ENCODE measurements around the gene GSG1L.
A peak's percentile ranks its signal among the peaks of the same experiment; 100 is the strongest.

The GSG1L gene

GRCh38 chr16:28063591-28064061, at the start of gene GSG1L:
Gene GSG1L, minus strand, starts transcription at chr16:28063714. Its CDS starts 290 bp downstream, at chr16:28063424.
- H3K9ac ChIP-seq (ENCODE audit: low read depth, low read length), result peak within 1 kb of the TSS; percentile 51; the same call in 1 of the 2 replicates
- no peaks in the 10 kb centered on the region for H3K9me3 ChIP-seq (ENCODE audit: control insufficient read depth, insufficient read depth, low read length)
- peaks cover 3% of the 10 kb centered on the region; the same call in 1 of the 2 replicates for H3K4me1 ChIP-seq (ENCODE audit: insufficient read depth, low read length)
- H3K36me3 ChIP-seq (ENCODE audit: insufficient read depth, low read length), result no peaks in the 10 kb centered on the region

DNA sequence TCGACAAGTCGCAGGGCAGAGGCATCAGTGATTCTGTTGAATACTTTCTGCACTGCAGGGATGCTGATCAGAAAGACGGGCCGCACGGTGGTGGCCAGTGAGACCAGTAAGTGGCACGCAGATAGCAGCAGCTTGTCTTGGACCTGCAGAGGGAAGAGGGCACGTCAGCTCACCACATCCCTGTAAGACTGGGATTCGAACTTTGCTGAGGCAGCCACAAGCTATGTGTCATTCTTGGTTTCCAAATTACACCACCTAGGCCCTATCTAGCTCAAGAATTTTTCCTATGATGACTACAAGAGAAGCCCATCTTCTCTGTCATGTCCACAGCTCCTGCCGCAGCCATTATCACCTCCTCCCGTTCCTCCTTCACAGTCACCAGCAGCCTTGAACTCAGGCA, 49.4 kb upstream of the GSG1L start:
- no peaks in the 10 kb centered on the region for H3K9me3 ChIP-seq (ENCODE audit: control insufficient read depth, insufficient read depth, low read length)

GRCh38 chr16:28110977-28111376, 47.5 kb upstream of the GSG1L start:
- H3K9ac ChIP-seq (ENCODE audit: low read depth, low read length), result no peak overlapping the region
- no peaks in the 10 kb centered on the region for H3K9me3 ChIP-seq (ENCODE audit: control insufficient read depth, insufficient read depth, low read length)
- peaks cover 35% of the 10 kb centered on the region for H3K36me3 ChIP-seq (ENCODE audit: insufficient read depth, low read length)
- H3K4me1 ChIP-seq (ENCODE audit: insufficient read depth, low read length), result no peaks in the 10 kb centered on the region

More for the DNA sequence above, 49.4 kb upstream of the GSG1L start:
- Histone ChIP-seq H3K36me3 (ENCODE audit: insufficient read depth, low read length) (peaks cover 34% of the 10 kb centered on the region), H3K4me1 (ENCODE audit: insufficient read depth, low read length) (no peaks in the 10 kb centered on the region), H3K9ac (ENCODE audit: low read depth, low read length) (no peak overlapping the region)

- H3K36me3 ChIP-seq (ENCODE audit: insufficient read depth, low read length), result peaks cover 32% of the 10 kb centered on the region
- no peak overlapping the region for H3K9ac ChIP-seq (ENCODE audit: low read depth, low read length)
- H3K9me3 ChIP-seq (ENCODE audit: control insufficient read depth, insufficient read depth, low read length), result no peaks in the 10 kb centered on the region
- no peaks in the 10 kb centered on the region for H3K4me1 ChIP-seq (ENCODE audit: insufficient read depth, low read length)
Measured at GRCh38 chr16:28110479-28110878, 47.0 kb upstream of the GSG1L start.

DNA sequence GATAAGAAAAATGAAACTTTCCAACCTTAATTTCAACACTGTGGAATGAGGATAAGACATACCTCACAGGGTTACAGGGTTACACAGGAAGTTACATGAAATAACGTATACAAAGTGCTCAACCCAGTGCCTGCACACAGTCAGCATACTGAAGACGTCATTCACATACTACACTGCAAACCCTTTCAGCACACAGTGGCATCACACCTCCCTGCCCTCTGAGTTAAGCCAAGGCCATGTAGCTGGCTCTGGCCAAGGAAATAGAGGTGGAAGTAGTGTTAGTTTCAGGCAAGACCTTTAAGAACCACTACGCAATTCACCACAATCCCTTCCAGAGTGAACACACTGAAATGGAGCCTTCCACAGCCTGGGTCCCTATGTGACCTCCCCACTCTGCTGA, 46.6 kb upstream of the GSG1L start:
- Histone ChIP-seq H3K9me3 (ENCODE audit: control insufficient read depth, insufficient read depth, low read length) (no peaks in the 10 kb centered on the region), H3K9ac (ENCODE audit: low read depth, low read length) (no peak overlapping the region), H3K4me1 (ENCODE audit: insufficient read depth, low read length) (no peaks in the 10 kb centered on the region), H3K36me3 (ENCODE audit: insufficient read depth, low read length) (peaks cover 29% of the 10 kb centered on the region)

- peaks cover 37% of the 10 kb centered on the region for H3K36me3 ChIP-seq (ENCODE audit: insufficient read depth, low read length)
- H3K9me3 ChIP-seq (ENCODE audit: control insufficient read depth, insufficient read depth, low read length), result no peaks in the 10 kb centered on the region
- no peaks in the 10 kb centered on the region for H3K4me1 ChIP-seq (ENCODE audit: insufficient read depth, low read length)
- no peak overlapping the region for H3K9ac ChIP-seq (ENCODE audit: low read depth, low read length)
Measured at GRCh38 chr16:28108590-28109247, 45.2 kb upstream of the GSG1L start.

DNA sequence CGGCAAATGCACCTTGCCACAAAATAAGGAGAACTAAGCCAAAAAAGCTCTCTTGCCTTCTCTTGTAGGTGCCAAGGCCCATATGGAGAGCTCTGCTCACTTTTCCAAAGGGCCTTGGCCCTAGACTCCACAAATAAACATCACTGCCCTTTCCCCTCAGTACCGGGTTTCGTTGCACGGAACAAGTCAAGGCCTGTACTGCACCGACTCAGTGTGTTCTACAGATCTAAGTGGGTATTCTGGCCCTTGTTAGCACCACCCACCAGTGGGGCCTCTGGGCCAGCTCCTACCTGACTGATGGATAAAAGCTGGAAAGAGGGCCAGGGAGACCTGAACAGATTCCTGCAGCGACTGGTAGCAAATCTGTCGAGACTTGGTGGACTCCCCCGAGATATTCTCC, 43.7 kb upstream of the GSG1L start:
- Histone ChIP-seq H3K9me3 (ENCODE audit: control insufficient read depth, insufficient read depth, low read length) (no peaks in the 10 kb centered on the region), H3K4me1 (ENCODE audit: insufficient read depth, low read length) (no peaks in the 10 kb centered on the region), H3K9ac (ENCODE audit: low read depth, low read length) (no peak overlapping the region), H3K36me3 (ENCODE audit: insufficient read depth, low read length) (peaks cover 44% of the 10 kb centered on the region)

DNA sequence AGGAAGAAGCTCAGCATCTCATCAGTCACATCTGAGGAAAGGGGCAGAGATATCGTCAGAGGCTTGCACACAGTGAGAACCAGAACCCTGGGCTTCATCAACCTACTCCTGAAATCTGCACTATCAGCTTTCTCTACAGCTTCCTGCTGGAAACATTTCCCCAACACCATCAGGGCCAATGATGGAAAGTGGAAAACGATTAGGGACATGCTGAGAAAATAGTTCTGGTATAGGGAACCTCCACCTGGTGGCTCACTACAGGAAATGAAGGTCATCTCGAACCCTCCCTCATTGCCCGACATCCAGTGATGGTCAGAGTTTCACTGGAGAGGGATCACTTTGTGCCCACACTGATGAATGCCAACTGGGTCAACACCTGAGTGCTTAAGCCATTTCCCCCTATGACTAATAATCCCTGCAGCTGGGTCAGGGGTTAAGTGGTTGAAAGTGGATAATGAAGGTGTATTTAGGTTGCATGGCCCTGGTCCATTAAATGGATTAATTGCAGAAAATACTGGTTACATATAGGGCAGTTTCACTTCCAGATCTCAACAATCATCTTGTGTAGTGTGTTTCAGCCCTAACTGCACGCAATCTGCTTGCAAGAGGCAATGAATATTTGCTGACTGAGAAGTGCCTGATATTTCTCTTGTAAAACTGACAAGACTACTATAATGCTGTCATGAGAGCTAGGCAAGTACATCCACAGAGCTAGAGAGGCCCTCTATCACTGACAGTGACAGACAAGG, 43.1 kb upstream of the GSG1L start:
- Histone ChIP-seq H3K36me3 (ENCODE audit: insufficient read depth, low read length) (peaks cover 40% of the 10 kb centered on the region), H3K4me1 (ENCODE audit: insufficient read depth, low read length) (no peaks in the 10 kb centered on the region), H3K9me3 (ENCODE audit: control insufficient read depth, insufficient read depth, low read length) (no peaks in the 10 kb centered on the region), H3K9ac (ENCODE audit: low read depth, low read length) (no peak overlapping the region)

DNA sequence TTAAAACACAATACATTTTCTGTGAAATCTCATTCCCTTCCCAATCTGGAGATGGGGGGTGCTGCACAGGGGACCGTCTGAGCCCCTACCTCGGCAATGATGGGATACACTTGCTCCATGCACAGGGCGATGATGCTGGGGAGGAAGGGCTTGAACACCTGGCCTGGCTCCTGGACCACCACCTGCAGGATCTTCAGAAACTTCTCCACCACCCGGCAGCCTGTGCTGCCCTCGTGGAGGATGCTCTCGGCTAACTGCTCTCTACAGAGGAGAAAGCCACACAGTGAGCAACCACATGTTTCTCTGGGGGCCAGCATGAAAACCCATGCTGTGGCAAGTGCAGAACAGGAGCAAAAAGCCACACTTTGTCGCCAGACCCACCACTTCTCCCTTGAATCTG, 42.4 kb upstream of the GSG1L start:
- H3K4me1 ChIP-seq (ENCODE audit: insufficient read depth, low read length), result no peaks in the 10 kb centered on the region
- peaks cover 45% of the 10 kb centered on the region for H3K36me3 ChIP-seq (ENCODE audit: insufficient read depth, low read length)
- H3K9me3 ChIP-seq (ENCODE audit: control insufficient read depth, insufficient read depth, low read length), result no peaks in the 10 kb centered on the region
- no peak overlapping the region for H3K9ac ChIP-seq (ENCODE audit: low read depth, low read length)

DNA sequence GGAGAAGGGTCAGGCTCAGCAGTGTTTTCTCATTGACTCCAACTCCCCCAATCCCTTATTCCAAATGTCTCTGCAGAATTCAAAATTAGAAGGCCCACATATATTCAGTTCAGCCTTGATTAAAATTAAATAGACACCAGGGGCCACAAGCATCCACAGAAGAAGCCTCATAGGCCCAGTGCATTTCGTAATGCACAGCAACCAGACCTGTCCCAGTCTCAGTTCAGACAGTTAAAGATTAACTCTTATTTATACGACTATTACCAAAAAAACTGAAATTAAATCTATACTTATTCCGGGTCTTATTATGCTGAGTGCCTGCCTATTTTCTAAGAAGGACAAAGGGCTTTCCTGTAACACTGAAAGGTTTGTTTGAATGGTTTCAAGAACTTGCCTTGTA, 41.8 kb upstream of the GSG1L start:
- no peak overlapping the region for H3K9ac ChIP-seq (ENCODE audit: low read depth, low read length)
- peaks cover 47% of the 10 kb centered on the region for H3K36me3 ChIP-seq (ENCODE audit: insufficient read depth, low read length)
- no peaks in the 10 kb centered on the region for H3K4me1 ChIP-seq (ENCODE audit: insufficient read depth, low read length)
- no peaks in the 10 kb centered on the region for H3K9me3 ChIP-seq (ENCODE audit: control insufficient read depth, insufficient read depth, low read length)

DNA sequence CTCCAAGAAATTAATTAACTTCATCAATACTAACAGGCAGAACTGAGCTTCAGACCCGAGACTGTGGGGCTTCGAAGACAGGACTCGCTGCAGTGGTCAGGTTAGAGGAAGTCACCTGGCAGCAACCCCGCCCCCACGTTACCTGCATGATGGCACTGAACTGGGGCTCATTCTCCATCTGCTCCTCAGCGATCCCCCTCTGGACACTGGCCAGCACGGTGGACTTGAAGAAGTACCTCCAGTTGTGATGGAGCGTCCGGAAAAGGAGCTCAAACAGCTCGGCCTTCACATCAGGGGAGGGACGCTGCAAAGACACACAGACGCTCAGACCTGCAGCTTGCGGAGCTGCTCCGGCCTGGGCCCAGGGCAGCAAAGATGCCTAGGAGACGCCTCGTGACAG, 40.9 kb upstream of the GSG1L start:
- Histone ChIP-seq H3K9me3 (ENCODE audit: control insufficient read depth, insufficient read depth, low read length) (no peaks in the 10 kb centered on the region), H3K9ac (ENCODE audit: low read depth, low read length) (no peak overlapping the region), H3K36me3 (ENCODE audit: insufficient read depth, low read length) (peaks cover 47% of the 10 kb centered on the region), H3K4me1 (ENCODE audit: insufficient read depth, low read length) (no peaks in the 10 kb centered on the region)

DNA sequence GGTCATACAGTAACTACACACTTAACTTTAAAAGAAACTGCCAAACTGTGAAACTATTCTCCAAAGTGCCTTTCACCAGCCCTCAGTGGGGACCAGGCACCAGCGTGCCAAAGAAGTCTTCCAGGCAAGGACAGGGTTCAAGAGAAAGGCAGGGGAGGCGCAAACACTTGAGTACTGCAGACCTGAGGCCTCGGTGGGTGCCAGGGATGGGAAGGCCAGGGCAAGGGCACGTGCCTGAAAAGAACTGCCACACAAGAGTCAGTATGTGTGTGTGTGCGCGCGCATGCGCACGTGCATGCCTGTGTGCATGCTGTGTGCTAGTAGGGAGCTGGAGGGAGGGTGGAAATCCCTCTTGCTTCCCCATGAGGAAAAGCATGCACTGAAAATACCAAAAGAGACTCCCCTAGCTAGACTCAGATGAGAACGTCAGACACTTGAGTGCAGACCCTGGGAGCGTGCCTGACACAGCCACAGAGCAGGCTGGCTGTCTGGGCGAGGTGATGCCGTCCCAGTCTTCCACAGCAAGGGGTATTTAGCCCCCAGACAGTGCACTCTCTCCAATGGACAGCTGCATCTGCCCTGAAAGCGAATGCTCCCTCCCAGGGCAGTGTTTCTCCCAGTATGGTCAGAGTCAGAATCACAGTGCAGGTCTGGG, 40.1 kb upstream of the GSG1L start:
- H3K4me1 ChIP-seq (ENCODE audit: insufficient read depth, low read length), result no peaks in the 10 kb centered on the region
- peaks cover 47% of the 10 kb centered on the region for H3K36me3 ChIP-seq (ENCODE audit: insufficient read depth, low read length)
- H3K9me3 ChIP-seq (ENCODE audit: control insufficient read depth, insufficient read depth, low read length), result no peaks in the 10 kb centered on the region
- no peak overlapping the region for H3K9ac ChIP-seq (ENCODE audit: low read depth, low read length)

DNA sequence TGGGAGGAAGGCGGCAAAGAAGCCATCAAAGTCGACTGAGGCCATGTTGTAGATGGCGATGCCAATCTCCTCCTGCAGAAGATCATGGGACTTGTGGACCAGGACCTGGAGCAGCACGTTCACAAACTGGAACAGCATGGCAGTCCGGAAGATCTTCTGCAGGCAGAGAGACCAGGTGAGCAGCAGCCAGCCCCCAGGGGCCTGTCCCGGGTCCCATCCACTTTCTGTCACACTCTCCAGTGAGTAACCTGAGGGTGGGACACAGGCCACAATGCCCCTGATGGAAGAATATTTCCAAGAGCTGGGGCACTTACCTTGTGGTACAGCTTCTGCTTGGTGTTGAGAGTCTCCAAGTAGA, 38.0 kb upstream of the GSG1L start:
- H3K9me3 ChIP-seq (ENCODE audit: control insufficient read depth, insufficient read depth, low read length), result no peaks in the 10 kb centered on the region
- no peak overlapping the region for H3K9ac ChIP-seq (ENCODE audit: low read depth, low read length)
- H3K36me3 ChIP-seq (ENCODE audit: insufficient read depth, low read length), result peaks cover 40% of the 10 kb centered on the region
- no peaks in the 10 kb centered on the region for H3K4me1 ChIP-seq (ENCODE audit: insufficient read depth, low read length)

- H3K36me3 ChIP-seq (ENCODE audit: insufficient read depth, low read length), result peaks cover 35% of the 10 kb centered on the region
- no peak overlapping the region for H3K9ac ChIP-seq (ENCODE audit: low read depth, low read length)
- H3K9me3 ChIP-seq (ENCODE audit: control insufficient read depth, insufficient read depth, low read length), result no peaks in the 10 kb centered on the region
- no peaks in the 10 kb centered on the region for H3K4me1 ChIP-seq (ENCODE audit: insufficient read depth, low read length)
Measured at GRCh38 chr16:28100810-28101532, 37.5 kb upstream of the GSG1L start.
